CD4-positive, alpha-beta T cell treated with Interleukin-12 subunit alpha and Interleukin-12 subunit beta, for 1 hour (primary cell): ENCODE results near the gene ZFYVE21.

Experiments
- DNase-seq: peaks from one replicate; pipeline ENCODE4 v3.0.0-alpha.2; 2020

ZFYVE21 gene

DNA sequence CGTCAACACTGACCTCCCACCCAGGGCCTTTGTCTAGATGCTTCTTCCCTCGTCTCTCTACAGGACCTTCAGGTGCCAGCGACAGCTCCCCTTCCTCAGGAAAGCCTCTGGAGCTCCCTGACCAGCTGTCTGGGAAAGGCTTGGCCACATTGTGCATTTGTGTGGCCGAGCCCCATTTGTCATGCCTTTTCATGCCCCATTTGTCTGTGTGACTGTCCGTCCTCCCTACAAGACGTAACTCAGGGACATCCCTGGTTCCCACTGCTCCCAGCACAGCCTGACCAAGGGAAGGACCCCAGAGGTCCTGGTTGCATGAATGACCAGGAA is 23.8 kb downstream of the ZFYVE21 start:
- no peak for DNase-seq

DNA sequence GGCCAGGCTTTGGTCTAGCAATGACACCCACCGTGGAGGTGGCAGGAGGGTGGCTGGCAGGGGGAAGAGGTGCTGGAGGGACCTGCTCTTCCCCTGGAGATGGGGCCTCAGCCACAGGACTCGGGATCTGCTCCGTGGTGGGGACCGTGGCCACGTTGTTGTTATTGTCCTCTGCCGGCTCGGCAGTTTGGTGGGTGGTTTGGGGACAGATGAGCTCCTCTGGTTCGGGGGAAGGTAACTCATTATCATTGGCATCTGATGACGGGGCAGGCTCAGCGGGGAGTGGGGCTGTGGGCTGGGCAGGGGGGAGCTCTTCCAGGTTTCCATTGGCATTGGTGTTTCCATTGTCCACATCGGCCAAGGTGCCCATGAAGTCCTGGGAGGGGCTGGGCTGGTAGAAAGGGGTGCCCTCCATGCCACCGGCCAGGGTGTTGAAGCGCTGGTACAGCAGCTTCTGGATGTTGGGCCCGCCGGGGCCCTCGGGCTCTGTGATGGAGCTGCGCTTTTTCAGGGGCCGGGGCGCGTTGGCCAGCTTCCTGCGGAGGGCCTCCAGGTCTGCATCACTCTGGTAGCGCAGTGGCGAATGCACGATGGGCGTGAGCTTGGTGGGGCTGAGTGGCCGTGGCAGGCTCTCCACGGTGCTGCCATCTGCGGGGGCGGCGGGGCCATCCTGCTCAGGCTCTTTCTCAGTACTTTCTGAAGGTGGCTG is 24.3 kb downstream of the ZFYVE21 start:
- no peak for DNase-seq

DNA sequence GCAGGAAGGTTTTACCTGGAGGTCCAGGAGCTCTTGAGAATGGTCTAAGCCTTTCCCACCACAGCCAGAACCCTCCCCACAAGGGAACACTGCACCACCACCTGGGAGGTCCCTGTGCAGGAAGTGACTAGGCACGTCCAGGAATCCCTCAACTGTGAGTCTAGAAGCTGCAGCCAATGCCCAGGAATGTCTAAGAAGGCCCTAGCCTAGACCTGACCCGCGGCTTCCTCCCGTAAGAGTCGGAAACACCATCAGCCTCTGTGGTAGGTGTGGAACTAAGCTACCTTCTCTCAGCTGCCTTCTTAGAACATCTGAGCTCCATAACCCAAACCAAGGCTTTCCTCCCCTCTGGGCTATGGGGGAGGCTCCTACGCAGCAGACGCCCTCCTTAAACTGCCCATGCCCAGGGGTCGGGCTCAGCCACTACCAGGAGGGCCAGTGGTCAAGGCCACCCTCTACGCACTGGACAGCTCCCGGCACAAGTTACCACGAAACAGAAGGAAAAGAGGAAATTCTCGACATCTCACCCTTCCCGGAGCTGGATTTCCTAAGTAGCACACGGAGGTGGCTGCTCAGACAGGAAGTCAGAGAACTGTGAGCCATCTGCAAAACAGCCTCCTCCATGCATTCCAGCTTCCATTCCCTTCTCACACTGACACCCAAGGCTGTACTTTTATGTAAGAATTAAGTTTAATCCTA is 25.5 kb downstream of the ZFYVE21 start:
- DNase-seq: no peak

DNA sequence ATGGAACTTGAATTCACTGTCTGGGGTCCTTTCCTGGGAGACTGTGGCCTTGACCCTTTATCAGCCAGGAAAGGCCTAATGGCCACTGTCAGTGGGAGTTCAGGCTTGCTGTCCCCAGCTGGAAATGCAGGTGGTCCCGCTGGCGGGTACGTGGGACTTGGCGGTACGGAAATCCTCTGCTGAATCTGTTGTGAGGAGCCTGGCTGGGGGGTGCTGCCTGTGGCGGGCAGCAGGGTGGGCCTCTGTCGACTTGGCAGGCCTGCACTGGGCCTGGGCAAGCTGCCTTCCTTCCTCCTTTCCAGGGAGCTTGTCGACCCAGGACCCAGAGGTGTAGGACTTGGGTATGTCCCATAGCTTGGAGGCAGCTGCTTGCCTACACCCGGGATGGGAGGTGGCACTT is 26.3 kb downstream of the ZFYVE21 start:
- DNase-seq: no peak

- no peak for DNase-seq
Observed at GRCh38 chr14:103742499-103743255, 27.1 kb downstream of the ZFYVE21 start.

DNA sequence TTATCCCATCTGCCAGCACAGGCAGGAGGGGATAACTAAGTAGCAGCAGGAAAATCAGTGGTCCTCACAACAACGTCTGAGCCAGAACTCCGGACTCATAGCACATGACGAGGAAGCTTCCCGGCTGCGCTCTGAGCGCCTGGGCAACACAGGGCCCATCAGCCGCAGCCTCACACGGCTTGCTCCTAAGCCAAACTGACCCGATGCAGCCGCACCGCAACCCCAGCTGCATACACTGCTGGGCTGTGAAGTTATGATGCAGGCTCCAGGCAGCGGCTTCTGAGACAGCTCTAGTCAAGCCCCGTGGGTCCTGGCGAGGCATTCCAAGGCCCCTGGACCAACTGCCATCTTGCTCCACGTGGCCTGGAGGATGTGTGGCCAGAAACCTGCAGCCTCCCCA is 28.1 kb downstream of the ZFYVE21 start:
- DNase-seq: no peak

GRCh38 chr14:103744621-103745395 is 29.2 kb downstream of the ZFYVE21 start:
- DNase-seq: no peak

DNA sequence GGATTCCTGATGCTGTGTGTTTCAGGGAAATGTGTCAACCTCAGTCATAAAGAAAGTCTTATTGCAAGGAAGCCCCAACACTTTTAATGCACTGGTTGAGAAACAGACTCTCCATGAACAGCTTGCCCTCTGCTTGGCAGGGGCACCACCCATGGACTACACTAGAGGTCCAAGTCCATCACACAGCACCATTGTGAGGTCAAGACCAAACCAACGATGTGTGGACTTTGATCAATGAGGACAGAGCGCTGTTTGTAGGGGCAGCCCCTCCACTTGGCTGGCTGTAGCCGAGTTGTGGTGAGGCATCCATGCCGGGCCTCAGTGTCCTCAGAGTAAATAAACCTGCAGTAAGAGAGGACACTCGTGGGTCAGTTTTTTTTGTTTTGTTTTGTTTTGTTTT is 29.8 kb downstream of the ZFYVE21 start:
- DNase-seq: no peak

DNA sequence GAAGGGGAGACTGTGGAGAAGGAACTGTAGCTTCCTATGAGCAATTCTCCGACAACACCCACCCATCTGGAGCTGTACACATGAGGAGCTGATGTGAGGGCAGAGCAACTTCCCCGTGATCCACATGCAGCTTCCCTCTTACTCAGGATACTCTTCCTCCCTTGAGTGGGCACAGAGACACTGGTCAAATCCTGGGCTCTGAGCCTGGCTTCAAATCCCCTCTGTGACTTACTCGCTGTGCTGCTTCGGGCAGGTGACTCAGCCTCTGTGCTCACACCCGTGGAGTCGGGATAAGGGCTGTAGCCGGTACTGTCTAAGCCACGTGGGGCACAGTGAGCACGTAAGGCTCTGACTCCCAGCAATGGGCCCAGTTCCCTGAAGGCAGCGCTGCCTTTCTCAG is 31.1 kb downstream of the ZFYVE21 start:
- DNase-seq: no peak

DNA sequence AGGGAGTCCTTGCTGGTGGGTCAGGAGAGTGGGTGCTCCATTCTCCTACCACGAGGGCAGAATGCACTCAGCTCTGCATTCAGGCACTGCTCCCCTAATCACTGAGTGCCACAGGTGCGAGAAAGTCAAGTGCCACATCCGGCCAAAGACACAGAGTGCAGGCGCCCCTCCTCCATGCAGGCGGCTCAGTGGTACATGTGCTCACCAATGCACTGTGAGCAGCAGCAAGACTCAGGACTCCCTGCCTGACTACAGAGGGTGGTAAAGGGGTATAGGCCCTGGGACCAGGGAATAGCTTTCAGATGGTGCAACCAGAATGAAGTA is 32.9 kb downstream of the ZFYVE21 start:
- peak; percentile 51 for DNase-seq

- no peak for DNase-seq
Observed at GRCh38 chr14:103749452-103749851, 33.8 kb downstream of the ZFYVE21 start.

DNA sequence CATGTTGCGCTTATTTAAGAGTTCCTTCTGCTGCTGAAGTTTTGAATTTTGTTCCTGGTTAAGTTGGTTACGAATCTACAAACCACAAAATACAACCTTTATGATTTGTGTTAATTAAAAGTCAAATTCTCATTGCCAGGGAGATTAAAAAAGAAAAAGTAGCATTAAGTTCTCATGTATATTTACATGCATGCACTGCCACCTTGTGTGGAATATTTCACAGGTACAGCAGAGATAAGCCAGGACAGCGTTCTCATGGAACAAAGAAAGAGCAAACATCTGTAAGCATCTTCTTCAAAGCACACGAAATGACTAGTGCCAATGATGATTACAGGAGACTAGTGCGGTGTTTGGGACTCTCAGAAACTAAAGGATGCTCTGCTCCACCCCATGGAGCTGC is 34.2 kb downstream of the ZFYVE21 start:
- no peak for DNase-seq

GRCh38 chr14:103753774-103754173 is 38.2 kb downstream of the ZFYVE21 start:
- DNase-seq: no peak

GRCh38 chr14:103755060-103755459 is 39.5 kb downstream of the ZFYVE21 start:
- DNase-seq: no peak

- DNase-seq: no peak
Observed at GRCh38 chr14:103758059-103758776, 42.6 kb downstream of the ZFYVE21 start.

DNA sequence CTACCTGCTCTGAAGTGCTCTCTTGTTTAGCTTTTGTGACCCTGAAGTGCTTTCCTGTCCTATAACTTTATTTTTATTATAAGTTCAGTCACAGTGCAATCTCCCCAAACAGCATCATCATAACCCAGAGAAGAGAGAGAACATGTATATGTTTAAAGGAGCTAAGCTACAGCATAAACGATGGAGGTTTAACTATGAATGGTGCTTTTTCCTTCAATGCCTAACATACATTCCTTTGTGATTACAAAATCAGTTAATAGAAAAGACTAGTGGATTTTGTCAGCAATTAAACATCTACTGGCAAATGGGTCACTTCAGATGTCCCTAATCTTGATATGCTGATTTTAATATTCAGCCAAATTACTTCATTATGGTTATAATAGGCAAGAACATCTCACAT is 46.4 kb downstream of the ZFYVE21 start:
- DNase-seq: no peak

- no peak for DNase-seq
Observed at GRCh38 chr14:103762541-103762940, 46.9 kb downstream of the ZFYVE21 start.

GRCh38 chr14:103763730-103764488 is 48.3 kb downstream of the ZFYVE21 start:
- DNase-seq: no peak

- DNase-seq: no peak
Observed at GRCh38 chr14:103765526-103765925, 49.9 kb downstream of the ZFYVE21 start.

GRCh38 chr14:103767336-103767894 is 51.8 kb downstream of the ZFYVE21 start:
- DNase-seq: no peak

- no peak for DNase-seq
Observed at GRCh38 chr14:103770500-103770899, 54.9 kb downstream of the ZFYVE21 start.

DNA sequence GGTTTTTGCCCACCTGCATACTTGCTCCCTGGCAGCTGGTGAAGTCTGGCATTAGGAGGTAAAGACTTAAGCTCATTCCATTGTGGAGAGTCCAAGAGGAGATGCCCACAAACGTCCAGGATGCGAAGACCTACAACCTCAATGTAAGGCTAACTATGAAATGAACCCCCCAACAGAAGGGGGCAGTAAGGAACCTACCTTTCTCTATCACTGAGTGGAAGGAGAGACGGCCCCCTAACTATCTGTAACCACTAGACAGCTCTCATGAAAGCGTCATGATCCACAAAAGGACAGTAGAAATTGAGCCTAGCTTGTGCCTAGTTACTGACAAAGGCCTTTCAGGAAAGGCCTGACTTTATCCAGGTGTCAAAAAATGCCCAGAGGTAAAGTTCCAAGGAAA is 55.3 kb downstream of the ZFYVE21 start:
- DNase-seq: no peak
